ENCODE data around the gene GPR161. TPM values are rescaled to one million over a fixed set of nuclear protein-coding genes. Genes with fewer than 3 reads are reported as not detected.
A peak's percentile ranks its signal among the peaks of the same experiment; 100 is the strongest.

The GPR161 gene
- total and polyA plus RNA-seq, 2 of the 13 experiments (the other 11 are each of a cell fraction or from before 2014, with no cell fraction given), result 0.13 to 0.35 TPM

DNA sequence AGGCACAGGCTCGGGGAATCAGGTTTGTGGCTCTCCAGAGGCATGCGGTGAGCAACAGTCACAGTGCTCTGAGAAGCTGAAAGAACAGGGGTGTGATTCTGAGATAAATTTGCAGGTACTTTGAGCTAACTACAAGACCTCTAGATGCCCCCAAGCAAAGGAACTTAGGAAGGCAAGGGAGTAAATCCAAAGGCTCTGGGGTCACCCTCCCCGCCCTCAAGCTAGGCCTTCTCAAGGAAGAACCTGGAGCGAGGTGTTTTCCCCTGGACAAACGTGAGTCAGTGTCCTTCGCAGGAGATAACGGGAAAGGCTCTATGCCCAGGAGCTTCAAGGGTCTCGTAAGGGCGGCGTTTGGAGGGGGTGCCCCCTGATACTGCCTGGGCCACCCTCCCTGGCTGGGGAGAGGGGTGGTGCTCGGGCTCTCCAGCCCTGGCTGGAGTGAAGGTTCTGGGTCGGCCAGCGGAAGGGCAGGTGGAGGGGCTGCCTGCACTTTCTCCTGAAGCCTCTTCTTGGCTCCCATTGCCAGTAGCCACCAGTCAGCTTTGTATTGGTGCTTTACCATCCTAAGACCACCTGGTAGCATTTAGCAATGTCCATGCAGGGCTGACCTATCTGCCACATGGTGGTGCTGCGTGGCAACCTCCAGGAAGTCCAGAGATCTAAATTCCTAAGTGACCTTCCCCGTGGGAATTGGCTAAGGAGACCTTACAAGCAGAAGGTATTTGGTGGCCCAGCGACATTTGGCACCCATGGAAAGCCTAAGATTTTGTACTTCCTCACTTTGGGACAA, 44.0 kb downstream of the GPR161 start (continued):
- TF ChIP-seq, protein P1, sequence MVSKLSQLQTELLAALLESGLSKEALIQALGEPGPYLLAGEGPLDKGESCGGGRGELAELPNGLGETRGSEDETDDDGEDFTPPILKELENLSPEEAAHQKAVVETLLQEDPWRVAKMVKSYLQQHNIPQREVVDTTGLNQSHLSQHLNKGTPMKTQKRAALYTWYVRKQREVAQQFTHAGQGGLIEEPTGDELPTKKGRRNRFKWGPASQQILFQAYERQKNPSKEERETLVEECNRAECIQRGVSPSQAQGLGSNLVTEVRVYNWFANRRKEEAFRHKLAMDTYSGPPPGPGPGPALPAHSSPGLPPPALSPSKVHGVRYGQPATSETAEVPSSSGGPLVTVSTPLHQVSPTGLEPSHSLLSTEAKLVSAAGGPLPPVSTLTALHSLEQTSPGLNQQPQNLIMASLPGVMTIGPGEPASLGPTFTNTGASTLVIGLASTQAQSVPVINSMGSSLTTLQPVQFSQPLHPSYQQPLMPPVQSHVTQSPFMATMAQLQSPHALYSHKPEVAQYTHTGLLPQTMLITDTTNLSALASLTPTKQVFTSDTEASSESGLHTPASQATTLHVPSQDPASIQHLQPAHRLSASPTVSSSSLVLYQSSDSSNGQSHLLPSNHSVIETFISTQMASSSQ (IDR thresholded peaks at IDR 0.05; ENCODE audit: low read depth), result no peak
- TF ChIP-seq, protein P1 (CRISPR knock-in tag; IDR thresholded peaks at IDR 0.05; ENCODE audit: borderline replicate concordance), result no peak
- TF ChIP-seq ELF1 (CRISPR knock-in tag; IDR thresholded peaks at IDR 0.05) (peak; percentile 38; the same call in 1 of the 2 replicates), BCL6 (CRISPR knock-in tag; IDR thresholded peaks at IDR 0.05) (0 out of 2 replicates have a peak, but pooled peaks have one; percentile 17), STAG1 (CRISPR knock-in tag; IDR thresholded peaks at IDR 0.05) (peak; percentile 86), ZZZ3 (CRISPR knock-in tag; IDR thresholded peaks at IDR 0.05; ENCODE audit: borderline replicate concordance) (no peak), HNRNPL (IDR thresholded peaks at IDR 0.05; ENCODE audit: low read depth, low read length) (no peak), TEAD3 (CRISPR knock-in tag; optimal IDR thresholded peaks at IDR 0.05; ENCODE audit: borderline replicate concordance) (peak; percentile 41), YEATS2 (CRISPR knock-in tag; IDR thresholded peaks at IDR 0.05; ENCODE audit: borderline replicate concordance) (peak; percentile 23; the same call in 1 of the 2 replicates), ZNF780A (CRISPR knock-in tag; IDR thresholded peaks at IDR 0.05) (no peak), MAFG (CRISPR knock-in tag; IDR thresholded peaks at IDR 0.05) (no peak)
- TF ChIP-seq, protein P2, sequence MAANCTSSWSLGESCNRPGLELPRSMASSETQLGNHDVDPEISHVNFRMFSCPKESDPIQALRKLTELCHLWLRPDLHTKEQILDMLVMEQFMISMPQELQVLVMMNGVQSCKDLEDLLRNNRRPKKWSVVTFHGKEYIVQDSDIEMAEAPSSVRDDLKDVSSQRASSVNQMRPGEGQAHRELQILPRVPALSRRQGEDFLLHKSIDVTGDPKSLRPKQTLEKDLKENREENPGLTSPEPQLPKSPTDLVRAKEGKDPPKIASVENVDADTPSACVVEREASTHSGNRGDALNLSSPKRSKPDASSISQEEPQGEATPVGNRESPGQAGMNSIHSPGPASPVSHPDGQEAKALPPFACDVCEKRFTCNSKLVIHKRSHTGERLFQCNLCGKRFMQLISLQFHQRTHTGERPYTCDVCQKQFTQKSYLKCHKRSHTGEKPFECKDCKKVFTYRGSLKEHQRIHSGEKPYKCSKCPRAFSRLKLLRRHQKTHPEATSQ (CRISPR knock-in tag; IDR thresholded peaks at IDR 0.05; ENCODE audit: borderline replicate concordance), result no peak
